DOHH2 (cell line): ENCODE results near the gene SLC7A4.
"Not testable (repeated sequence)": the region's sequence is repeated elsewhere in the genome, so short reads cannot be mapped to it uniquely, and the experiment has no call there.

ENCODE experiments used
- H3F3A ChIP-seq: fragments of 200-600 bp; sonication (generic), shearing (Covaris generic); 2 replicates; pipeline ENCODE4 v1.6.0; 2016; ENCODE audit warnings: antibody characterized with exemption, mild to moderate bottlenecking; ENCODE audit not compliant: control insufficient read depth, insufficient read depth
- H3K27ac ChIP-seq: fragments of 200-600 bp; sonication (generic); 2 replicates; pipeline ENCODE4 v1.5.1; 2014; ENCODE audit warnings: low read depth, mild to moderate bottlenecking, low read length, moderate library complexity
- H3K27me3 ChIP-seq: fragments of 200-600 bp; sonication (generic); 2 replicates; pipeline ENCODE4 v1.6.1; 2014; ENCODE audit warnings: mild to moderate bottlenecking, low read length, mixed read lengths; ENCODE audit not compliant: control insufficient read depth
- H3K36me3 ChIP-seq: fragments of 200-600 bp; sonication (generic); 2 replicates; pipeline ENCODE4 v1.6.1; 2014; ENCODE audit warnings: mild to moderate bottlenecking, low read length, moderate library complexity, mixed read lengths; ENCODE audit not compliant: control insufficient read depth
- H3K4me1 ChIP-seq: fragments of 200-600 bp; sonication (generic); 2 replicates; pipeline ENCODE4 v1.6.1; 2014; ENCODE audit warnings: mild to moderate bottlenecking, low read length, mixed read lengths; ENCODE audit not compliant: control insufficient read depth
- H3K4me2 ChIP-seq: fragments of 200-600 bp; sonication (generic); 2 replicates; pipeline ENCODE4 v1.6.0; 2014; ENCODE audit warnings: mild to moderate bottlenecking, low read length, moderate library complexity
- H3K4me3 ChIP-seq: fragments of 200-600 bp; sonication (generic); 2 replicates; pipeline ENCODE4 v1.5.1; 2014; ENCODE audit warnings: mild to moderate bottlenecking, low read length, mixed read lengths
- H3K79me2 ChIP-seq: fragments of 200-600 bp; sonication (generic); 2 replicates; pipeline ENCODE4 v1.6.1; 2014; ENCODE audit warnings: mild to moderate bottlenecking, low read length, mixed read lengths; ENCODE audit not compliant: control insufficient read depth
- H3K9me2 ChIP-seq: fragments of 200-600 bp; sonication (generic); replicated peaks from 2 replicates; pipeline ENCODE4 v1.6.1; 2014; ENCODE audit warnings: mild to moderate bottlenecking, low read length, mixed read lengths; ENCODE audit not compliant: control insufficient read depth
- H3K9me3 ChIP-seq: fragments of 200-600 bp; sonication (generic); 2 replicates; pipeline ENCODE4 v1.6.1; 2014; ENCODE audit warnings: antibody characterized with exemption, low read length, mixed read lengths; ENCODE audit not compliant: control insufficient read depth, insufficient read depth
- H4K20me1 ChIP-seq: fragments of 200-600 bp; sonication (generic); 2 replicates; pipeline ENCODE4 v1.6.0; 2014; ENCODE audit warnings: low read depth, mild to moderate bottlenecking, antibody characterized with exemption, low read length, moderate library complexity; ENCODE audit not compliant: control insufficient read depth, insufficient read depth
- CTCF ChIP-seq: fragments of 200-600 bp; sonication (generic); IDR thresholded peaks from one replicate; pipeline ENCODE4 v1.5.1; 2014; ENCODE audit warnings: antibody characterized with exemption, mild to moderate bottlenecking, low read depth, low read length; ENCODE audit not compliant: poor library complexity, severe bottlenecking
- EZH2phosphoT487 ChIP-seq: fragments of 200-600 bp; sonication (generic); IDR thresholded peaks from 2 replicates; pipeline ENCODE4 v1.6.1; 2017; ENCODE audit warnings: borderline replicate concordance, mild to moderate bottlenecking, antibody characterized with exemption, low read length, moderate library complexity, mixed read lengths

Gene SLC7A4

GRCh38 chr22:21042978-21043859 is 10.9 kb upstream of the SLC7A4 start:
- no peak for TF ChIP-seq EZH2phosphoT487
- no peak for TF ChIP-seq CTCF
- Histone ChIP-seq H3F3A (no peaks in the 10 kb centered on the region), H3K4me2 (no peak overlapping the region), H3K4me3 (no peak overlapping the region), H3K36me3 (no peaks in the 10 kb centered on the region), H3K27ac (no peak overlapping the region), H4K20me1 (no peaks in the 10 kb centered on the region), H3K9me3 (no peaks in the 10 kb centered on the region), H3K4me1 (peaks cover 10% of the 10 kb centered on the region), H3K79me2 (no peaks in the 10 kb centered on the region), H3K27me3 (peaks cover 18% of the 10 kb centered on the region), H3K9me2 (no peaks in the 10 kb centered on the region)

GRCh38 chr22:21041937-21042336 is 9.6 kb upstream of the SLC7A4 start:
- no peaks in the 10 kb centered on the region for H3K79me2 ChIP-seq
- H4K20me1 ChIP-seq: no peaks in the 10 kb centered on the region
- H3K4me1 ChIP-seq: peaks cover 10% of the 10 kb centered on the region
- H3K27me3 ChIP-seq: peaks cover 18% of the 10 kb centered on the region
- H3K9me2 ChIP-seq: no peaks in the 10 kb centered on the region
- H3K4me2 ChIP-seq: no peak overlapping the region
- no peaks in the 10 kb centered on the region for H3K9me3 ChIP-seq
- no peak for TF ChIP-seq CTCF
- no peak for TF ChIP-seq EZH2phosphoT487
- no peak overlapping the region for H3K4me3 ChIP-seq
- H3K36me3 ChIP-seq: no peaks in the 10 kb centered on the region
- no peak overlapping the region for H3K27ac ChIP-seq
- no peaks in the 10 kb centered on the region for H3F3A ChIP-seq

DNA sequence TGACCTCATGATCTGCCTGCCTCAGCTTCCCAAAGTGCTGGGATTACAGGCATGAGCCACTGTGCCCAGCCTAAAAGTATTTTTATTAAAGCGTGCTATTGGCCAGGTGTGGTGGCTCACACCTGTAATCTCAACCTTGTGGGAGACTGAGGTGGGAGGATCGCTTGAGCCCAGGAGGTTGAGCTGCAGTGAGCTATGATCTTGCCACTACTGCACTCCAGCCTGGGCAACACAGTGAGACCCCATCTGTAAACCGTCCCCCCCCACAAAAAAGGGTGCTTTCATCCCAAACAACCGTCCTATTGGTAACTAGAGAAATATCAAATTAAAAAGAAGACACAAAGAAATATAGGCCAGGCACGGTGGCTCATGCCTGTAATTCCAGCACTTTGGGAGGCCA is 6.8 kb upstream of the SLC7A4 start:
- H3K4me3 ChIP-seq, H3K27ac ChIP-seq, H3K4me1 ChIP-seq, H3F3A ChIP-seq, H3K4me2 ChIP-seq, H3K79me2 ChIP-seq, H3K9me2 ChIP-seq, H4K20me1 ChIP-seq, H3K9me3 ChIP-seq, H3K36me3 ChIP-seq: not testable (repeated sequence)
- peaks cover 11% of the 10 kb centered on the region; the same call in 1 of the 2 replicates for H3K27me3 ChIP-seq

- no peak overlapping the region for H3K4me2 ChIP-seq
- H4K20me1 ChIP-seq: no peaks in the 10 kb centered on the region
- H3K4me3 ChIP-seq: no peak overlapping the region
- no peaks in the 10 kb centered on the region for H3F3A ChIP-seq
- TF ChIP-seq EZH2phosphoT487: no peak
- no peak for TF ChIP-seq CTCF
- H3K36me3 ChIP-seq: no peaks in the 10 kb centered on the region
- no peaks in the 10 kb centered on the region for H3K4me1 ChIP-seq
- H3K79me2 ChIP-seq: no peaks in the 10 kb centered on the region
- peaks cover 11% of the 10 kb centered on the region; the same call in 1 of the 2 replicates for H3K27me3 ChIP-seq
- H3K9me2 ChIP-seq: no peaks in the 10 kb centered on the region
- no peaks in the 10 kb centered on the region for H3K9me3 ChIP-seq
- H3K27ac ChIP-seq: no peak overlapping the region
Measured at GRCh38 chr22:21038405-21038804, 6.0 kb upstream of the SLC7A4 start.
